Measurements from ENCODE around the gene ENOPH1.

DNA sequence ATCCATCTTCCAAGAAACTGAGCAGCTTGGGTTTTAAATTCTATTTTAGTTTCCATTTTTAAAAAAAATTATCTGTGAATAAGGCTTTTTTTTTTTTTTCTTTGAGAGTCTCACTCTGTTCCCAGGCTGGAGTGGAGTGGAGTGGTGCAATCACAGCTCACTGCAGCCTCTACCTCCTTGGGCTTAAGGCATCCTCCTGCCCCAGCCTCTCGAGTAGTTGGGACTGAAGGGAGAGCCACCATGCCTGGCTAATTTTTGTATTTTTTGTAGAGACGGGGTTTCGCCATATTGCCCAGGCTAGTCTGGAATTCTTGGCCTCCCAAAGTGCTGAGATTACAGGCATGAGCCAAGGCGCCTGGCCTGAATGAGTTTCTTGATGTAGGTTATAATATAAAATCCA is 1.4 kb downstream of the ENOPH1 start:
- TF ChIP-seq, protein P1, sequence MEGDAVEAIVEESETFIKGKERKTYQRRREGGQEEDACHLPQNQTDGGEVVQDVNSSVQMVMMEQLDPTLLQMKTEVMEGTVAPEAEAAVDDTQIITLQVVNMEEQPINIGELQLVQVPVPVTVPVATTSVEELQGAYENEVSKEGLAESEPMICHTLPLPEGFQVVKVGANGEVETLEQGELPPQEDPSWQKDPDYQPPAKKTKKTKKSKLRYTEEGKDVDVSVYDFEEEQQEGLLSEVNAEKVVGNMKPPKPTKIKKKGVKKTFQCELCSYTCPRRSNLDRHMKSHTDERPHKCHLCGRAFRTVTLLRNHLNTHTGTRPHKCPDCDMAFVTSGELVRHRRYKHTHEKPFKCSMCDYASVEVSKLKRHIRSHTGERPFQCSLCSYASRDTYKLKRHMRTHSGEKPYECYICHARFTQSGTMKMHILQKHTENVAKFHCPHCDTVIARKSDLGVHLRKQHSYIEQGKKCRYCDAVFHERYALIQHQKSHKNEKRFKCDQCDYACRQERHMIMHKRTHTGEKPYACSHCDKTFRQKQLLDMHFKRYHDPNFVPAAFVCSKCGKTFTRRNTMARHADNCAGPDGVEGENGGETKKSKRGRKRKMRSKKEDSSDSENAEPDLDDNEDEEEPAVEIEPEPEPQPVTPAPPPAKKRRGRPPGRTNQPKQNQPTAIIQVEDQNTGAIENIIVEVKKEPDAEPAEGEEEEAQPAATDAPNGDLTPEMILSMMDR (conservative IDR thresholded peaks at IDR 0.05), result no peak
- no peak for TF ChIP-seq EZH2 (IDR thresholded peaks at IDR 0.05; ENCODE audit: low read depth)
